Measurements from ENCODE around the gene SKAP2.

SKAP2 gene

DNA sequence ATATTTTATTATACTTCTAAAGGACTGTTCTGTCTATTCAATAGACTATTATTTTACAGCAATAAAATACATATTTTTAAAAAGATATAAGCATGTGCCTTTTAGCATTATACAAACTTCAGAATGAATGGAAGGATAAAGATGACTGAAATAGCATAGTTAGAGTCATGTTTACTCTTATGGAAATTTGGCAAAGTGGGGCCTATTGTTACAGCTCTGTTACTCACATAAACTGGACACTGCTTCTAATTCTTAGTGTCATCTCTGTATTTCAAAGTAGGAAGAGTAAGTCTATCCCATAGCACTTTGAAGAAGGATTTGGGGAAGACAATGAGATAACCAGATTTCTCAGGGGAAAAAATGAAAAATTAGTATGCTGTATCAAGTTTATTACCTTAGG lies 168.2 kb downstream of the SKAP2 start:
- no peak for DNase-seq (ENCODE audit: low read depth in 2 of 2)

- DNase-seq (ENCODE audit: low read depth in 2 of 2): no peak
Observed at GRCh38 chr7:26694713-26695112, 169.7 kb downstream of the SKAP2 start.

GRCh38 chr7:26694141-26694540 lies 170.2 kb downstream of the SKAP2 start:
- DNase-seq (ENCODE audit: low read depth in 2 of 2): no peak

GRCh38 chr7:26691886-26692285 lies 172.5 kb downstream of the SKAP2 start:
- no peak for DNase-seq (ENCODE audit: low read depth in 2 of 2)

- DNase-seq (ENCODE audit: low read depth in 2 of 2): no peak
Observed at GRCh38 chr7:26691406-26691805, 173.0 kb downstream of the SKAP2 start.

DNA sequence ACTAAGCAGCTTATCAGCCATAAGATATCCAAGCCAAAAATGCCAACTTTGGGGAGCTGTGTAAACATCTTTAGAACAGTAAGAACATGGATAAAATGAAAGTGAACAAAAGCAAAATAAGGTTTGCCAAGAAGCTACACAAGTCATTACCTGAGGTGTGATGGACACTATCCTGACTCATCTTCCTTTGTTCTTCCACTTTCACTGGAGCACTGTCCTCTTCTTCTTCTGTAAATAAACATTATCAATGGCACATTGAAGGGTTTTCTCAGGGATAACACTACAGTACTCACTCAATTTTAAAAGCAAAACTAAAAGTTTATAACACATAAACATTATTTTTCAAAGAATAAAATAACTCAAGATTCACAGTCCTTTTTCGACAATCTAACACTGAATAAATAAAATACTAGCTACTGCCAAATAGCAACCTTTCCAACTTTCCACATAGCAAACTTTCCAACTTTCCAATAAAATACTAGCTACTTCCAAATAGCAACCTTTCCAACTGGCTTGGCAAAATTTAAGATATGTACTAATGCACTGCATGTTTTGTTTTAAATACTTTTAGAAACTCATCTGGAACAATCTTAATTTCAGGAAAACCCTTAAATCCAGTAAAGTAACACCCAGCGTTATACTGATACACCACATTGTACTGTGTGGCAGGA lies 174.1 kb downstream of the SKAP2 start:
- DNase-seq (ENCODE audit: low read depth in 2 of 2): no peak

DNA sequence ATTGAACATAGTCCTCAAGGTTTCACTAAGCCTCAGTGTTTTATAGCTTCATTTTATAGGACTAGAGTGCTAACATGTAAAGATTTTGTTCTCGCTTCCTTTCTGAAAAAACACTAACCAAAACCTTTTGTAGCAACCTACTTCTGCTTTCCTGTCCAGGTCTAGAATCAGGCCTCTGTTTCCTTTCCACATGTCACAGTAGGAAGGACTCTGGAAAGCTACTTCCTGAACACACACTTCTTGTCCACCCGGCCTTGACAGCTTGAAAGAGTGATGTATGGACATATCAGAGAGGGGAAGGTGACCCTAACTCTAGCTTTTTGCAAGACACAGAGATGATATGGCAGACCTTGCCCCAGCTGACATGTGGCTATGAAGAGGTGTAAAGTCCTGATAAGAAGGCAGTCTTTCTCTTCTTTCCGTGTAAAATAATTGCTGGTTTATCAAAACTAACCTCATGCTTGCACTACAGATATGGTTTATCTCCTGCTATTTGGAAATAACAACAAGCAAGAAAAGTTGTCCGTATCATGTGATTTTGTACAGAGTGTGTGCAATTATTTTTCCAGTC lies 175.4 kb downstream of the SKAP2 start:
- no peak for DNase-seq (ENCODE audit: low read depth in 2 of 2)

GRCh38 chr7:26688388-26688787 lies 176.0 kb downstream of the SKAP2 start:
- DNase-seq (ENCODE audit: low read depth in 2 of 2): no peak

DNA sequence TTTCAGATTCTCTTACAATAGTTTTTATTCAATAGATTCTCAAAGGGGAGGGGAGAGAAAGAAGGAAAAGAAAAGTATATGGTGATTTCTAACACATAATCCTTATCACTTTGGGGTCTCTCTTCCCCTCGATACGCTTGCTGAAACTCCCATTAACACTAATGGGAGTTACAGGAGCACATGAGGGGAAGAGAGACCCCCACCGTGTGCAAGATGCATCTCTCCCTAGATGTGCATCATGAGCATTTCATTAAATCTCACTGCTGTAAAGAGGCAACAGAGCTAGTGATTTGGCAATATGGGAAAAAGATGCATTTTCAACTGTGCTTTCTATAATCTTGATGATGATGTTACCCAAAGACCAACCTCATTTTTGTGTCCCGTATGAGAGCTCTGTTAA lies 177.4 kb downstream of the SKAP2 start:
- no peak for DNase-seq (ENCODE audit: low read depth in 2 of 2)

DNA sequence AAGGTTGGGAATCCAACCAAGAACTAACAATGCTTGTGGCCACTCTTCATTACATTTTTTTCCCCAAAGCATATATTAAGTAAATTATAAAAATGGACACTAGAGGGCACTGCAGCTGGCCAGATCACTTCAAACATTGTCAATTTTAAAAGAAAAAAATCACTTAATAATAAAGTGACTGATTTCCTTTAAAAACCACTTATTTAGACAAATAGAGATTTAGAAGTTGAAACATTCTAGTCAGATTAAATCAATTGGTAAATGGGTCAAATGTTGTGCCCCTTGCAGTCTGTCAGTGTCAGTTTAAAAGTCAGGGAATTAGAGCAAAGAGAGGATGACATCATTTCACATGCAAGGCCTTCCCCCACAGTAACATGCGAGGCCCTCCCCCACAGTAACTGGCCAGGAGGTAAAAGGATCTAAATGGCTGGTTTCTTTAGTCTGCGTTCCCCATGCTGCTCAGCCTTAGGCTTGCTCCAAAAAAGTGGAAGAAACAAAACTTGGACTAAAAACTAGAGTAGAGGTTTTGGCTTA lies 177.9 kb downstream of the SKAP2 start:
- no peak for DNase-seq (ENCODE audit: low read depth in 2 of 2)

- no peak for DNase-seq (ENCODE audit: low read depth in 2 of 2)
Observed at GRCh38 chr7:26685606-26686005, 178.8 kb downstream of the SKAP2 start.

GRCh38 chr7:26684447-26684846 lies 179.9 kb downstream of the SKAP2 start:
- DNase-seq (ENCODE audit: low read depth in 2 of 2): no peak

- no peak for DNase-seq (ENCODE audit: low read depth in 2 of 2)
Observed at GRCh38 chr7:26683277-26683676, 181.1 kb downstream of the SKAP2 start.

- DNase-seq (ENCODE audit: low read depth in 2 of 2): no peak
Observed at GRCh38 chr7:26681819-26682418, 182.5 kb downstream of the SKAP2 start.

- no peak for DNase-seq (ENCODE audit: low read depth in 2 of 2)
Observed at GRCh38 chr7:26680587-26680986, 183.8 kb downstream of the SKAP2 start.

GRCh38 chr7:26675143-26675887 lies 189.1 kb downstream of the SKAP2 start:
- DNase-seq (ENCODE audit: low read depth in 2 of 2): no peak

DNA sequence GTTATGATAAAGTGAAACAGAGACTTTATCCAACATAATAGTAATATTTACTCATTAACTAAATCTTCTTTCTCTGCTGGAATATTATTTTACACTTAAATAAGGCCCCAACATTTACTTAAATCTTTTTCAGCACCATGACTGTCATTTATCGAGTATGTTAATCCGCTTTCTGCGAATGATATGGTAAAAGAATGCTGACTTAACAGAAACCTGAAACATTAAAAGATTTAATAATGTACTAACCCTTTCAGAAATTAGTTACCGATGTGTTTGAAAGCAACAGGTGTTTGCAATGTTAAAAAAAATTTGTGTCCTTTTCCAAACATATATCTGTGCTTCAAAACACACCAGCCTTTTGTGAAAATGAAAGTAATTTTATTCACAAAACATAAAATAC lies 190.5 kb downstream of the SKAP2 start:
- no peak for DNase-seq (ENCODE audit: low read depth in 2 of 2)

- DNase-seq (ENCODE audit: low read depth in 2 of 2): no peak
Observed at GRCh38 chr7:26673271-26673670, 191.1 kb downstream of the SKAP2 start.

GRCh38 chr7:26670841-26671240 lies 193.5 kb downstream of the SKAP2 start:
- DNase-seq (ENCODE audit: low read depth in 2 of 2): no peak

GRCh38 chr7:26670290-26670689 lies 194.1 kb downstream of the SKAP2 start:
- no peak for DNase-seq (ENCODE audit: low read depth in 2 of 2)

GRCh38 chr7:26668821-26669220 lies 195.6 kb downstream of the SKAP2 start:
- DNase-seq (ENCODE audit: low read depth in 2 of 2): no peak

DNA sequence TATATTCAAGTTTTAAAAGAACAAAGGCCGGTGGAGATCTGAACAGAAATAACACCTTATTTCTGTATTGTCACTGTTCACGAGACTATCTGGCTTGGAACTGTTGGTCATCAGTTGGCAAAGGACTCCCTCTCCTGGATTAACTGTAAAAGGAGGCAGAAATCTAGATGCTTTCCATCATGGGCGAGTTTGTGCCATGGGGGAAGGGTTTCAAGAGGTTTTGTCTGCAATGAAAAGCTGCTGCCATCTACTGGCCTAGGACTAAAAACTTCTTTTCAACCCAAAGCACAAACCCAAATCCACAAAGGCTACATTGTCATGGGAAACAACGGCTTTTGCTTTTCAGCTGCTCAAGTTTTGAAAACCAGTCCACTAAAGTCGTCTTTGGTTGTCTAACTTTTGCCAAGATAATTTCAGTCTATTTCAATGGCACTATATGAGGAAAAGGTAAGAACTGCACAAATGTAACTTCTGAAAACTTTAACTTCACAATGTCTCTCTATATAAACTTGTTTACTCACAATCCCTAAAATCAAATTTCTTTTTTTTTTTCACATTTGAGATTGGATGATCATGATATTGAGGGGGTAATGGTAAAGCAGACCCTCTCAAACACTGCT lies 196.8 kb downstream of the SKAP2 start:
- DNase-seq (ENCODE audit: low read depth in 2 of 2): peak in 1 of 2 donors; percentile 37
